ENCODE results near the gene EPO.

Gene EPO

DNA sequence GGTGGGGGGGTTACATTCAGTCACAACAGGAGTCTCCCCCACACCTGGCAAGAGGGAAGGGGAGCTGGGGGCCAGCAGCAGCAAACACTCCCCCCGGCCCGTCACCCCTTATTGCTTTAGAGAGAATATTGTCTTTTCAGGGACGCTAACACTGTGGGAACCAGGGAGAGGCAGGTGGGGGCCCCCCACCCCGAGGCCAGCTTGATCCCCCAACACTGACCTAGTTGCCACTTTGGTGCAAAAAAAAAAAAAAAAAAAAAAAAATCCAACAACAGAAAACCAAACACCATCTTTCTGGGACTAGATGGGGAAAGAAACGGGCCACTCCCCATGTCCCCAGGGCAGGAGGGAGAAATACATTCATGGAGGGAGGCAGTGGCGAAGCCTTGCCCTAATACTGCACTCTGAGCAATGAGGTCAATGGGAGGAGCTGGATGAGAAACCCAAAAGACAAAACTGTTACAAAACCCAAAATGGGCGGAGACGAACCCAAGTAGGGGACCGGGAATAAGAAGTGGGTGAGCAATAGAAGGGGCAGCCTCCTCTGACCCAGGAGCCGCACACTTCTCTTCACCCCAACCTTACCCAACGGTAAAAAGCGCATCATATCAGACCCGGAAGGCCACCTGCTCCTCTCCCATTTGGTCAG lies 40.2 kb upstream of the EPO start:
- no peak for TF ChIP-seq CTCF (IDR thresholded peaks at IDR 0.05; ENCODE audit: insufficient read depth, missing control alignments)
- peak; percentile 17 for DNase-seq (ENCODE audit: insufficient read length, low spot score)
- no peak for FAIRE-seq

GRCh38 chr7:100680576-100681271 lies 39.5 kb upstream of the EPO start:
- TF ChIP-seq CTCF (IDR thresholded peaks at IDR 0.05; ENCODE audit: insufficient read depth, missing control alignments), result no peak
- DNase-seq (ENCODE audit: insufficient read length, low spot score), result peak; percentile 17
- no peak for FAIRE-seq

DNA sequence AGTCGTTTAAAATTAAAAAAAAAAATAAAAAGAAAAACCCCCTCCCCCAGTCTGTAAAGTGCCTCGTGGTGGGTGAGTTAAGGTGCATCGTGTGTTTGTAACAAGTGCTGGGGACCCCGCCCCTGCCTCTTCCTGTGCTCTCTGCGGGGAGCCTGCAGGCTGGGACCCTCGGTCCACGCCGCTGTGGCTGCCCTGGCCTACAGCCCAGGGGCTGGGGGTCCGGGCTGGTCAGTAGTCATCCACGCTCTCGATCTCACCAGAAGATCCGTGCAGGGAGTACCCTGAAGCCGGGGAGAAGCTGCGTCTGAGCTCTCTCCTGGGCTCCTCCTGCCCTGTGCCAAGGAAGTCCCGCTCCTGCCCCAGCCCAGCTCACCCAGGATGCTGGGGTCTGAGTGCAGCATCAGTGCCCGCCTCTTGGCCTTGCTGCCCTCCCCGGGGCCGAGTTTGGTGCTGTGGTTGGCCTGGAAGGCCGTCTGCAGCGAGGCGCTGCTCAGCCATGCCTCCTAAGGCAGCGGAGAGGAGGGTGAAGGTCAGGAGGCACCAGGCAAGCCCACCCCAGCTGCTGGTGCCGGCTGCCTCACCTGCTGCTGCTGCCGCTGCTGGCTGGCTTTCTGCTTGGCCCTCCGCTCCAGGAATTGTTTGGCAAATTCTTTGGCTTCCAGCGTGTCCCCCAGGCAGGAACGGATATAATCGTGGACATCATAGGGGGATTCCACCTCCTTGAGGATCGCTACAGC lies 38.6 kb upstream of the EPO start:
- FAIRE-seq, result no peak
- no peak for TF ChIP-seq CTCF (IDR thresholded peaks at IDR 0.05; ENCODE audit: insufficient read depth, missing control alignments)
- DNase-seq (ENCODE audit: insufficient read length, low spot score), result peak; percentile 16

- FAIRE-seq, result no peak
- no peak for TF ChIP-seq CTCF (IDR thresholded peaks at IDR 0.05; ENCODE audit: insufficient read depth, missing control alignments)
- no peak for DNase-seq (ENCODE audit: insufficient read length, low spot score)
These were observed 38.0 kb upstream of the EPO start for GRCh38 chr7:100682228-100682741.

DNA sequence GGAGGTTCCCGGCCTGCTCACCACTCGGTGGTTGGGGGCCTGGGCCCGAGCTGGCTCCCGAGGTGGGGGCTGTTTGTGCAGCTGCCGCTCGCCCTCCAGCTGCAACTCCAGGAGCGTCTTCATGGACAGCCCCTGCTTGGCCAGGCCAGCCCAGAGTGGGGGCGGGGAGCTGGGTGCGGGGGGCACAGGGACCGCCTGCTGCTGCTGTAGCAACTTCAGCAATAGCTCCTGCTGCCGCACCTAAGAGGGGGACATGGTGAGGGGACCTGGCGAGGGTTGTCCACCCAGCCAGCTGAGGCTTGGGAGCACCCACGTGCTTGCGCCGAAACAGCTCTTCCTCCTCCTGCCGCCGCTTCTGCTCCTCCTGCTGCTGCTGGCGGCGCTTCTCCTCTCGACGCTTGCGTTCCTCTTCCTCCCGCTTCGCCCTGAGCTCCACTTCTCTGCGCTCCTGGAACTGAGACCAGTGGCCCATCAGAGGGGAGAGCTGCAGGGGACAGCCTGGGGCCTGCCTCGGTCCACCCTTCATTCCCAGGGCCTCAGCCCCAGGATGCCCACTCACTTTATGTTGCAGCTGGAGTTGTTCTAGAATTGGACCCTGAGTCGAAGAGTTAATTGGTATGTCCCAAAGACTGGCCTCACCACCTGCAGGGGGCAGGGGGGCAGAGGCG lies 37.1 kb upstream of the EPO start:
- no peak for TF ChIP-seq CTCF (IDR thresholded peaks at IDR 0.05; ENCODE audit: insufficient read depth, missing control alignments)
- FAIRE-seq (no peak), DNase-seq (ENCODE audit: insufficient read length, low spot score) (no peak)

- no peak for DNase-seq (ENCODE audit: insufficient read length, low spot score)
- TF ChIP-seq CTCF (IDR thresholded peaks at IDR 0.05; ENCODE audit: insufficient read depth, missing control alignments), result no peak
- FAIRE-seq, result no peak
These were observed 36.4 kb upstream of the EPO start for GRCh38 chr7:100683659-100684533.

Data from D721Med (cell line).